WTC11 (cell line): ENCODE measurements around the gene KANSL1L. TPM values are rescaled to one million over a fixed set of nuclear protein-coding genes. Genes with fewer than 3 reads are reported as not detected.

ENCODE experiments used
- CBFB ChIP-seq: sonication (generic); formaldehyde crosslinking; IDR thresholded peaks from 2 replicates; pipeline ENCODE4 v1.8.1; 2022; ENCODE audit warnings: mild to moderate bottlenecking, low read depth, missing genetic modification reagents
- CREB1 ChIP-seq: sonication (generic); formaldehyde crosslinking; IDR thresholded peaks from 2 replicates; pipeline ENCODE4 v1.8.0; 2023; ENCODE audit warnings: mild to moderate bottlenecking, missing genetic modification reagents
- IRF2 ChIP-seq: sonication (generic); formaldehyde crosslinking; IDR thresholded peaks from 2 replicates; pipeline ENCODE4 v1.8.0; 2022; ENCODE audit warnings: low read depth, missing genetic modification reagents, borderline replicate concordance
- MXD4 ChIP-seq: fragments of 250-450 bp; sonication (Bioruptor Pico); IDR thresholded peaks from 2 replicates; pipeline ENCODE4 v1.8.0; 2021; ENCODE audit warnings: mild to moderate bottlenecking, moderate library complexity, borderline replicate concordance
- MYBL2 ChIP-seq: sonication (generic); formaldehyde crosslinking; IDR thresholded peaks from 2 replicates; pipeline ENCODE4 v1.8.1; 2023; ENCODE audit warnings: mild to moderate bottlenecking, moderate library complexity, missing genetic modification reagents
- NFE2L1 ChIP-seq: sonication (generic); formaldehyde crosslinking; IDR thresholded peaks from 2 replicates; pipeline ENCODE4 v1.8.1; 2023; ENCODE audit warnings: missing genetic modification reagents
- NFYB ChIP-seq: sonication (generic); formaldehyde crosslinking; conservative IDR thresholded peaks from 2 replicates; pipeline ENCODE4 v1.8.0; 2022; ENCODE audit warnings: low read depth, missing genetic modification reagents
- SP1 ChIP-seq: sonication (generic); formaldehyde crosslinking; conservative IDR thresholded peaks from 2 replicates; pipeline ENCODE4 v1.8.1; 2022; ENCODE audit warnings: missing genetic modification reagents
- TCF7 ChIP-seq: sonication (generic); formaldehyde crosslinking; IDR thresholded peaks from 2 replicates; pipeline ENCODE4 v1.8.0; 2022; ENCODE audit warnings: mild to moderate bottlenecking, low read depth, missing genetic modification reagents, moderate library complexity
- TEAD1 ChIP-seq: sonication (generic); formaldehyde crosslinking; IDR thresholded peaks from 2 replicates; pipeline ENCODE4 v1.8.0; 2022; ENCODE audit warnings: mild to moderate bottlenecking, missing genetic modification reagents
- ZNF121 ChIP-seq: sonication (generic); formaldehyde crosslinking; IDR thresholded peaks from 2 replicates; pipeline ENCODE4 v1.8.0; 2023; ENCODE audit warnings: missing genetic modification reagents
- ZNF219 ChIP-seq: sonication (generic); formaldehyde crosslinking; IDR thresholded peaks from 2 replicates; pipeline ENCODE4 v1.8.0; 2023; ENCODE audit warnings: missing genetic modification reagents, mild to moderate bottlenecking, borderline replicate concordance
- ZNF232 ChIP-seq: sonication (generic); formaldehyde crosslinking; IDR thresholded peaks from 2 replicates; pipeline ENCODE4 v1.8.0; 2022; ENCODE audit warnings: mild to moderate bottlenecking, missing genetic modification reagents
- ZNF263 ChIP-seq: sonication (generic); formaldehyde crosslinking; IDR thresholded peaks from 2 replicates; pipeline ENCODE4 v1.8.1; 2022; ENCODE audit warnings: low read depth, mild to moderate bottlenecking, moderate library complexity, missing genetic modification reagents
- ZNF671 ChIP-seq: fragments of 250-450 bp; sonication (Bioruptor Pico); IDR thresholded peaks from 2 replicates; pipeline ENCODE4 v1.8.0; 2021; ENCODE audit warnings: mild to moderate bottlenecking
- total RNA-seq: library from RNA; stranded (reverse); gene quantifications from 3 replicates; pipeline ENCODE4 v1.2.3, GENCODE V29; 2021
- TF ChIP-seq, protein P1 (sequence below): fragments of 250-450 bp; sonication (Bioruptor Pico); conservative IDR thresholded peaks from 2 replicates; pipeline ENCODE4 v1.9.0; 2021; ENCODE audit warnings: mild to moderate bottlenecking
- TF ChIP-seq, protein P2 (sequence below): sonication (generic); formaldehyde crosslinking; IDR thresholded peaks from 2 replicates; pipeline ENCODE4 v1.8.1; 2023; ENCODE audit warnings: mild to moderate bottlenecking, moderate library complexity, missing genetic modification reagents
- TF ChIP-seq, protein P3 (sequence below): sonication (generic); formaldehyde crosslinking; IDR thresholded peaks from 2 replicates; pipeline ENCODE4 v1.8.0; 2022; ENCODE audit warnings: mild to moderate bottlenecking, missing genetic modification reagents
- TF ChIP-seq, protein P4 (sequence below): sonication (generic); formaldehyde crosslinking; IDR thresholded peaks from 2 replicates; pipeline ENCODE4 v1.8.1; 2022; ENCODE audit warnings: low read depth, mild to moderate bottlenecking, moderate library complexity, missing genetic modification reagents, borderline replicate concordance
- TF ChIP-seq, protein P5 (sequence below): fragments of 250-450 bp; sonication (Bioruptor Pico); IDR thresholded peaks from 2 replicates; pipeline ENCODE4 v1.9.0; 2021; ENCODE audit warnings: mild to moderate bottlenecking, borderline replicate concordance
- TF ChIP-seq, protein P6 (sequence below): fragments of 250-450 bp; sonication (Bioruptor Pico); IDR thresholded peaks from 2 replicates; pipeline ENCODE4 v1.9.0; 2021; ENCODE audit warnings: mild to moderate bottlenecking
- TF ChIP-seq, protein P7 (sequence below): sonication (generic); formaldehyde crosslinking; IDR thresholded peaks from 2 replicates; pipeline ENCODE4 v1.8.1; 2023; ENCODE audit warnings: mild to moderate bottlenecking, missing genetic modification reagents, borderline replicate concordance

The KANSL1L gene
- total RNA-seq, 1 experiment from 2014 or later: 11.4 TPM

DNA sequence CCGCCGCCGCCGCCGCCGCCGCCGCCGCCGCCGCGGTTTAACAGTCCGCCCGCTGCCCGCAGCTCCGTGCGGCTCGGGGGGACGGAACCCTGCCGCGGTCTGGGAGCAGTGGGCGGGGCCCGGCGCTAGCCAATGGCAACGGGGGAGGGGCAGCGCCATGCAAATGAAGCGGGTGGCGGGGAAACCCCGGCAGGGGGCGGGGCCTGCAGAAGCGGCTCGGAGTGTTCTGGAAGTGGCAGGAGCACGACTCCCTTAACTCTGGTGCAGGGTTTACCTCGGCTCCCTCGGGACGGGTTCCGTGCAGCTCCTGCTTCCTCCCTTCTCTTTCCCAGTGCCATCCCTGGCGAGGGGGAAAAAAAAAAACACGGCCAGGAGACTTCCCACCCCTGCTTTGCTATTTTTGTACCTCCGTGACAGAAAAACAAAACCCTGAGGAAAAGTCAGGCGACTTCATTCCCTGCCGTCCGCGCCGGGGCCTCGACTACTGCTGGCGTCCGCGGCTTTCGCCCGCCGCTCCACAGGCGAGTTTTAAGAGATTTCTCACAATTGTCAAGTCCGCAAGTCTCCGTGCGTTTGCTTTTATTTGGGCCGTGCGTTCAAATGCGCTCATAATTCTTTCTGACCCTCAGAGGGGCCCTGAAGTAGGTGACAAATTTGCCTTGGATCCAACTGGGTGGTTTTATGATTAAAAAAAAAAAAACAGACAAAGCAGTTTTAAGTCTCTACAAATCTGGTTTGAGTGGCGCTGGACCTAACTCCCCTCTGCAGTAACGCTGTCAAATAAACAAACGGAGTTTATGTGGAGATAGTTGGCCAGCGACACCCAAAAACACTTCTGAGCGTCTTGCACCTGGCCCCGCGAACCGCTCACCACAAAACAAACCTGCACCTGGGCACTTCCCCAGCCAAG lies at the start of gene KANSL1L (continued):
- TF ChIP-seq, protein P1, sequence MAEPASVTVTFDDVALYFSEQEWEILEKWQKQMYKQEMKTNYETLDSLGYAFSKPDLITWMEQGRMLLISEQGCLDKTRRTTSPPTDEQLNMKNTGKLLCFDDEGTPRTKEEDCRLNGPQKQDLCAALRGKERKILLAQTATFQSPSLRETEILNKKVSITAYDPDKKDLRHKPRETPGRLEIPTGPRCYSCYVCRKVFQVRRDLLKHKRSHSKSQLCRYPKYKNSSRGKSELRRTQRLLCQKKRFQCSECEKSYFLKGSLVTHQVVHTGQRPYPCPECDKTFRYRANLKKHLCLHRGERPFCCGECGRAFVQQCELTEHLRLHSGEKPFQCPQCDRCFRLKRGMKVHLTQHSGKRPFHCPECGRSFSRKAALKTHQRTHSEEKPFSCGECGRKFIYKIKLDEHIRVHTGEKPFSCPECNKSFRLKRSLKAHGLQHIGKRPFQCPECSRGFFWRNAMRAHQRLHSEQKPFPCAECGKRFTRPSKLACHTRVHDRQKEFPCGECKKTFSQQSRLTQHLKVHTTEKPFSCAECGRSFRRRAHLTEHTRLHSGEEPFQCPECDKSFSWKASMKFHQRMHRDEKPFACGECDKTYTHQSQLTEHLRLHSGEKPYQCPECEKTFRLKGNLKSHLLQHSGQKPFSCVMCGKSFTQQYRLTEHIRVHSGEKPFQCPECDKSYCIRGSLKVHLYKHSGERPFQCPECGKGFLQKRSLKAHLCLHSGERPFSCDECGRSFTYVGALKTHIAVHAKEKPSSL (CRISPR knock-in tag): no peak
- TF ChIP-seq, protein P2, sequence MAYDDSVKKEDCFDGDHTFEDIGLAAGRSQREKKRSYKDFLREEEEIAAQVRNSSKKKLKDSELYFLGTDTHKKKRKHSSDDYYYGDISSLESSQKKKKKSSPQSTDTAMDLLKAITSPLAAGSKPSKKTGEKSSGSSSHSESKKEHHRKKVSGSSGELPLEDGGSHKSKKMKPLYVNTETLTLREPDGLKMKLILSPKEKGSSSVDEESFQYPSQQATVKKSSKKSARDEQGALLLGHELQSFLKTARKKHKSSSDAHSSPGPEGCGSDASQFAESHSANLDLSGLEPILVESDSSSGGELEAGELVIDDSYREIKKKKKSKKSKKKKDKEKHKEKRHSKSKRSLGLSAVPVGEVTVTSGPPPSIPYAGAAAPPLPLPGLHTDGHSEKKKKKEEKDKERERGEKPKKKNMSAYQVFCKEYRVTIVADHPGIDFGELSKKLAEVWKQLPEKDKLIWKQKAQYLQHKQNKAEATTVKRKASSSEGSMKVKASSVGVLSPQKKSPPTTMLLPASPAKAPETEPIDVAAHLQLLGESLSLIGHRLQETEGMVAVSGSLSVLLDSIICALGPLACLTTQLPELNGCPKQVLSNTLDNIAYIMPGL (CRISPR knock-in tag): no peak
- TF ChIP-seq, protein P3, sequence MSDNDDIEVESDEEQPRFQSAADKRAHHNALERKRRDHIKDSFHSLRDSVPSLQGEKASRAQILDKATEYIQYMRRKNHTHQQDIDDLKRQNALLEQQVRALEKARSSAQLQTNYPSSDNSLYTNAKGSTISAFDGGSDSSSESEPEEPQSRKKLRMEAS (CRISPR knock-in tag): peak; percentile 53
- TF ChIP-seq NFE2L1 (no peak), CBFB (no peak), MYBL2 (peak; percentile 43; the same call in 1 of the 2 replicates), ZNF263 (no peak), NFYB (CRISPR knock-in tag) (peak; percentile 32; the same call in 1 of the 2 replicates), MXD4 (CRISPR knock-in tag) (no peak), SP1 (CRISPR knock-in tag) (peak; percentile 91), TEAD1 (CRISPR knock-in tag) (no peak), ZNF671 (CRISPR knock-in tag) (no peak), CREB1 (CRISPR knock-in tag) (no peak), ZNF219 (CRISPR knock-in tag) (no peak; the same call in 1 of the 2 replicates), TCF7 (no peak), ZNF121 (CRISPR knock-in tag) (no peak), ZNF232 (peak; percentile 84), IRF2 (CRISPR knock-in tag) (no peak)
- TF ChIP-seq, protein P4, sequence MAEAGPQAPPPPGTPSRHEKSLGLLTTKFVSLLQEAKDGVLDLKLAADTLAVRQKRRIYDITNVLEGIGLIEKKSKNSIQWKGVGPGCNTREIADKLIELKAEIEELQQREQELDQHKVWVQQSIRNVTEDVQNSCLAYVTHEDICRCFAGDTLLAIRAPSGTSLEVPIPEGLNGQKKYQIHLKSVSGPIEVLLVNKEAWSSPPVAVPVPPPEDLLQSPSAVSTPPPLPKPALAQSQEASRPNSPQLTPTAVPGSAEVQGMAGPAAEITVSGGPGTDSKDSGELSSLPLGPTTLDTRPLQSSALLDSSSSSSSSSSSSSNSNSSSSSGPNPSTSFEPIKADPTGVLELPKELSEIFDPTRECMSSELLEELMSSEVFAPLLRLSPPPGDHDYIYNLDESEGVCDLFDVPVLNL (CRISPR knock-in tag): no peak
- TF ChIP-seq, protein P5, sequence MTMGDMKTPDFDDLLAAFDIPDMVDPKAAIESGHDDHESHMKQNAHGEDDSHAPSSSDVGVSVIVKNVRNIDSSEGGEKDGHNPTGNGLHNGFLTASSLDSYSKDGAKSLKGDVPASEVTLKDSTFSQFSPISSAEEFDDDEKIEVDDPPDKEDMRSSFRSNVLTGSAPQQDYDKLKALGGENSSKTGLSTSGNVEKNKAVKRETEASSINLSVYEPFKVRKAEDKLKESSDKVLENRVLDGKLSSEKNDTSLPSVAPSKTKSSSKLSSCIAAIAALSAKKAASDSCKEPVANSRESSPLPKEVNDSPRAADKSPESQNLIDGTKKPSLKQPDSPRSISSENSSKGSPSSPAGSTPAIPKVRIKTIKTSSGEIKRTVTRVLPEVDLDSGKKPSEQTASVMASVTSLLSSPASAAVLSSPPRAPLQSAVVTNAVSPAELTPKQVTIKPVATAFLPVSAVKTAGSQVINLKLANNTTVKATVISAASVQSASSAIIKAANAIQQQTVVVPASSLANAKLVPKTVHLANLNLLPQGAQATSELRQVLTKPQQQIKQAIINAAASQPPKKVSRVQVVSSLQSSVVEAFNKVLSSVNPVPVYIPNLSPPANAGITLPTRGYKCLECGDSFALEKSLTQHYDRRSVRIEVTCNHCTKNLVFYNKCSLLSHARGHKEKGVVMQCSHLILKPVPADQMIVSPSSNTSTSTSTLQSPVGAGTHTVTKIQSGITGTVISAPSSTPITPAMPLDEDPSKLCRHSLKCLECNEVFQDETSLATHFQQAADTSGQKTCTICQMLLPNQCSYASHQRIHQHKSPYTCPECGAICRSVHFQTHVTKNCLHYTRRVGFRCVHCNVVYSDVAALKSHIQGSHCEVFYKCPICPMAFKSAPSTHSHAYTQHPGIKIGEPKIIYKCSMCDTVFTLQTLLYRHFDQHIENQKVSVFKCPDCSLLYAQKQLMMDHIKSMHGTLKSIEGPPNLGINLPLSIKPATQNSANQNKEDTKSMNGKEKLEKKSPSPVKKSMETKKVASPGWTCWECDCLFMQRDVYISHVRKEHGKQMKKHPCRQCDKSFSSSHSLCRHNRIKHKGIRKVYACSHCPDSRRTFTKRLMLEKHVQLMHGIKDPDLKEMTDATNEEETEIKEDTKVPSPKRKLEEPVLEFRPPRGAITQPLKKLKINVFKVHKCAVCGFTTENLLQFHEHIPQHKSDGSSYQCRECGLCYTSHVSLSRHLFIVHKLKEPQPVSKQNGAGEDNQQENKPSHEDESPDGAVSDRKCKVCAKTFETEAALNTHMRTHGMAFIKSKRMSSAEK (CRISPR knock-in tag): no peak
- TF ChIP-seq, protein P6, sequence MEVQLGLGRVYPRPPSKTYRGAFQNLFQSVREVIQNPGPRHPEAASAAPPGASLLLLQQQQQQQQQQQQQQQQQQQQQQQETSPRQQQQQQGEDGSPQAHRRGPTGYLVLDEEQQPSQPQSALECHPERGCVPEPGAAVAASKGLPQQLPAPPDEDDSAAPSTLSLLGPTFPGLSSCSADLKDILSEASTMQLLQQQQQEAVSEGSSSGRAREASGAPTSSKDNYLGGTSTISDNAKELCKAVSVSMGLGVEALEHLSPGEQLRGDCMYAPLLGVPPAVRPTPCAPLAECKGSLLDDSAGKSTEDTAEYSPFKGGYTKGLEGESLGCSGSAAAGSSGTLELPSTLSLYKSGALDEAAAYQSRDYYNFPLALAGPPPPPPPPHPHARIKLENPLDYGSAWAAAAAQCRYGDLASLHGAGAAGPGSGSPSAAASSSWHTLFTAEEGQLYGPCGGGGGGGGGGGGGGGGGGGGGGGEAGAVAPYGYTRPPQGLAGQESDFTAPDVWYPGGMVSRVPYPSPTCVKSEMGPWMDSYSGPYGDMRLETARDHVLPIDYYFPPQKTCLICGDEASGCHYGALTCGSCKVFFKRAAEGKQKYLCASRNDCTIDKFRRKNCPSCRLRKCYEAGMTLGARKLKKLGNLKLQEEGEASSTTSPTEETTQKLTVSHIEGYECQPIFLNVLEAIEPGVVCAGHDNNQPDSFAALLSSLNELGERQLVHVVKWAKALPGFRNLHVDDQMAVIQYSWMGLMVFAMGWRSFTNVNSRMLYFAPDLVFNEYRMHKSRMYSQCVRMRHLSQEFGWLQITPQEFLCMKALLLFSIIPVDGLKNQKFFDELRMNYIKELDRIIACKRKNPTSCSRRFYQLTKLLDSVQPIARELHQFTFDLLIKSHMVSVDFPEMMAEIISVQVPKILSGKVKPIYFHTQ (CRISPR knock-in tag): no peak
- TF ChIP-seq, protein P7, sequence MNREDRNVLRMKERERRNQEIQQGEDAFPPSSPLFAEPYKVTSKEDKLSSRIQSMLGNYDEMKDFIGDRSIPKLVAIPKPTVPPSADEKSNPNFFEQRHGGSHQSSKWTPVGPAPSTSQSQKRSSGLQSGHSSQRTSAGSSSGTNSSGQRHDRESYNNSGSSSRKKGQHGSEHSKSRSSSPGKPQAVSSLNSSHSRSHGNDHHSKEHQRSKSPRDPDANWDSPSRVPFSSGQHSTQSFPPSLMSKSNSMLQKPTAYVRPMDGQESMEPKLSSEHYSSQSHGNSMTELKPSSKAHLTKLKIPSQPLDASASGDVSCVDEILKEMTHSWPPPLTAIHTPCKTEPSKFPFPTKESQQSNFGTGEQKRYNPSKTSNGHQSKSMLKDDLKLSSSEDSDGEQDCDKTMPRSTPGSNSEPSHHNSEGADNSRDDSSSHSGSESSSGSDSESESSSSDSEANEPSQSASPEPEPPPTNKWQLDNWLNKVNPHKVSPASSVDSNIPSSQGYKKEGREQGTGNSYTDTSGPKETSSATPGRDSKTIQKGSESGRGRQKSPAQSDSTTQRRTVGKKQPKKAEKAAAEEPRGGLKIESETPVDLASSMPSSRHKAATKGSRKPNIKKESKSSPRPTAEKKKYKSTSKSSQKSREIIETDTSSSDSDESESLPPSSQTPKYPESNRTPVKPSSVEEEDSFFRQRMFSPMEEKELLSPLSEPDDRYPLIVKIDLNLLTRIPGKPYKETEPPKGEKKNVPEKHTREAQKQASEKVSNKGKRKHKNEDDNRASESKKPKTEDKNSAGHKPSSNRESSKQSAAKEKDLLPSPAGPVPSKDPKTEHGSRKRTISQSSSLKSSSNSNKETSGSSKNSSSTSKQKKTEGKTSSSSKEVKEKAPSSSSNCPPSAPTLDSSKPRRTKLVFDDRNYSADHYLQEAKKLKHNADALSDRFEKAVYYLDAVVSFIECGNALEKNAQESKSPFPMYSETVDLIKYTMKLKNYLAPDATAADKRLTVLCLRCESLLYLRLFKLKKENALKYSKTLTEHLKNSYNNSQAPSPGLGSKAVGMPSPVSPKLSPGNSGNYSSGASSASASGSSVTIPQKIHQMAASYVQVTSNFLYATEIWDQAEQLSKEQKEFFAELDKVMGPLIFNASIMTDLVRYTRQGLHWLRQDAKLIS (CRISPR knock-in tag): no peak
